OCI-LY7 (cell line): ENCODE results near the gene SLC35F1. TPM values are rescaled to one million over a fixed set of nuclear protein-coding genes. Genes with fewer than 3 reads are reported as not detected.
"Not testable (repeated sequence)": the region's sequence is repeated elsewhere in the genome, so short reads cannot be mapped to it uniquely, and the experiment has no call there.

Experiments
- BruUV-seq: library from RNA; stranded (reverse); fragments of 400-500 nt; replicated peaks from 2 replicates; lab custom pipeline; 2021; lab: Mats Ljungman, UMichigan
- CTCF ChIA-PET: fragments of 300-600 bp; sonication (Branson Sonifier 250); formaldehyde crosslinking; loops from one replicate; lab custom pipeline; 2022; ENCODE audit warnings: antibody characterized with exemption; ENCODE audit not compliant: unreplicated experiment; lab: Charles Lee
- POLR2A ChIA-PET: fragments of 300-600 bp; sonication (Branson Sonifier 250); formaldehyde crosslinking; loops from one replicate; lab custom pipeline; 2022; ENCODE audit warnings: antibody characterized with exemption; lab: Charles Lee
- DNase-seq: peaks from one replicate; pipeline ENCODE4 v3.0.0-alpha.2; 2015; ENCODE audit warnings: low spot score
- H2AFZ ChIP-seq: fragments of 200-600 bp; sonication (generic), shearing (Covaris generic); 2 replicates; pipeline ENCODE4 v1.6.1; 2014; ENCODE audit warnings: mild to moderate bottlenecking, antibody characterized with exemption, low read length, moderate library complexity
- H3K27ac ChIP-seq: fragments of 200-600 bp; sonication (generic); 2 replicates; pipeline ENCODE4 v1.5.1; 2014; ENCODE audit warnings: mixed run types, low read depth, mild to moderate bottlenecking, moderate library complexity, low read length, inconsistent platforms; ENCODE audit not compliant: poor library complexity, severe bottlenecking
- H3K36me3 ChIP-seq: fragments of 200-600 bp; sonication (generic); 2 replicates; pipeline ENCODE4 v1.6.1; 2014; ENCODE audit warnings: mild to moderate bottlenecking, antibody characterized with exemption, low read length, moderate library complexity, mixed read lengths; ENCODE audit not compliant: insufficient read depth
- H3K4me1 ChIP-seq: fragments of 200-600 bp; sonication (generic); 2 replicates; pipeline ENCODE4 v1.5.1; 2014; ENCODE audit warnings: mild to moderate bottlenecking, low read length; ENCODE audit not compliant: insufficient read depth, poor library complexity, severe bottlenecking
- H3K4me2 ChIP-seq: fragments of 200-600 bp; sonication (generic); 2 replicates; pipeline ENCODE4 v1.6.1; 2014; ENCODE audit warnings: mild to moderate bottlenecking, low read length
- H3K4me3 ChIP-seq: fragments of 200-600 bp; sonication (generic); 2 replicates; pipeline ENCODE4 v1.5.1; 2014; ENCODE audit warnings: mild to moderate bottlenecking, low read depth, low read length; ENCODE audit not compliant: poor library complexity, severe bottlenecking
- H3K79me2 ChIP-seq: fragments of 200-600 bp; sonication (generic); 2 replicates; pipeline ENCODE4 v1.6.1; 2016; ENCODE audit warnings: low read depth, mild to moderate bottlenecking, low read length, moderate library complexity, mixed read lengths; ENCODE audit not compliant: insufficient read depth
- H3K9me2 ChIP-seq: fragments of 200-600 bp; sonication (generic); 2 replicates; pipeline ENCODE4 v1.6.1; 2016; ENCODE audit warnings: mild to moderate bottlenecking, low read length, mixed read lengths; ENCODE audit not compliant: insufficient read depth
- H3K9me3 ChIP-seq: fragments of 200-600 bp; sonication (generic); 2 replicates; pipeline ENCODE4 v1.6.1; 2014; ENCODE audit warnings: mild to moderate bottlenecking, mixed run types, low read length, mixed read lengths
- H4K20me1 ChIP-seq: fragments of 200-600 bp; sonication (generic); 2 replicates; pipeline ENCODE4 v1.6.1; 2014; ENCODE audit warnings: mild to moderate bottlenecking, antibody characterized with exemption, low read length, moderate library complexity, mixed read lengths; ENCODE audit not compliant: insufficient read depth
- EZH2phosphoT487 ChIP-seq: fragments of 200-600 bp; sonication (generic); IDR thresholded peaks from 2 replicates; pipeline ENCODE4 v1.6.1; 2018; ENCODE audit warnings: low read depth, borderline replicate concordance, mild to moderate bottlenecking, mixed run types, antibody characterized with exemption, low read length, moderate library complexity, mixed read lengths
- intact Hi-C: fragments of 100-400 bp; cut with micrococcal nuclease; formaldehyde crosslinking; loops from one replicate; pipeline ENCODE4 v1.10.0; 2022; ENCODE audit not compliant: unreplicated experiment
- total RNA-seq, 2 experiments: library from RNA; depleted of rRNA in 1 of 2; stranded (reverse); fragments of >200 nt in 1 of 2; shearing (Covaris generic) in 1 of 2; gene quantifications; 2 replicates each; pipeline ENCODE4 v1.2.3, GENCODE V29; 2014 to 2022
- TF ChIP-seq, protein P1 (sequence below): fragments of 200-600 bp; sonication (generic); conservative IDR thresholded peaks from 2 replicates; pipeline ENCODE4 v1.5.1; 2014; ENCODE audit warnings: mild to moderate bottlenecking, antibody characterized with exemption, low read length, moderate library complexity, mixed read lengths

Gene SLC35F1
- total RNA-seq, 2 experiments from 2014 or later = 0.03 TPM; not detected in 1

DNA sequence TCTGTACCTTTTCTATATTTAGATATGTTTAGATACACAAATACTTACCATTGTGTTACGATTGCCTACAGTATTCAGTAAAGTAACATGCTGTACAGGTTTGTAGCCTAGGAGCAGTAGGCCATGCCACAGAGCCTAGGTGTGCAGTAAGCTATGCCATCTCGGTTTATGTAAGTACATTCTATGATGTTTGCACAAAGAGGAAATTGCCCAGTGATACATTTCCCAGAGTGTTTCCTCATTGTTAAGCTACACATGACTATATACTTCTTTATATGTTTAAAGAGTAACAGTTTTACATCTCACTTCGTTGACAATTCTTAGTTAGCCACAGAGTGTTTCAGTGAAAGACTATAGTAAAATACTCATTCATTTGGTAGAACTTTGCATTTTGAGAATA, 51.5 kb downstream of the SLC35F1 start:
- CTCF ChIA-PET = no interaction called here

DNA sequence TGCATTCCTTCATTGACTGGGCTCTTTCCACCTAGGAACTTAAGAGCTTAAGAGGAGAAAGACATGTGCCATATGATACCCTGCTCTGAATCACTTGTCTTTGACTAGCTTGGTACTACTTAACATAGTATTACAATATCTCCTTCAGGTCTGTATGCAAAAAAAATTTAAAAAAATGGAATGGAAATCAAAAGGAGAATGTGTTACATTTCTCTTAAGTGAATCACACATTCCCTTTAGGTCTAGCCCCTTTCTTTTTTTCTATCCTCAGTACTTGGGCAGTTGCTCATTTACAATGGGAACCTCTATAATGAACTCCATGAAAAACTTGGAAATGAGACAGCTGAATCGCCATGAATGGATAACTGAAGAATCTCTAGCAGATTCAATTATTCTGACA, 53.8 kb downstream of the SLC35F1 start:
- H3K79me2 ChIP-seq = no peaks in the 10 kb centered on the region
- no peaks in the 10 kb centered on the region for H3K9me2 ChIP-seq
- H3K36me3 ChIP-seq = no peaks in the 10 kb centered on the region
- intact Hi-C loops = no loop called here
- no peak overlapping the region for H3K27ac ChIP-seq
- no peaks in the 10 kb centered on the region for H3K9me3 ChIP-seq
- ChIA-PET POLR2A (interaction anchor here (1.5 kb wide), 1 partner anchor 32 kb away, joined by 3 read pairs; no protein-coding TSS in a partner anchor), CTCF (interaction anchor here (0.5 to 0.6 kb wide), 2 partner anchors 214 to 853 kb away, joined by 3 read pairs; no protein-coding TSS in a partner anchor)
- H3K4me3 ChIP-seq = no peak overlapping the region
- no peak for DNase-seq
- no peak overlapping the region for H2AFZ ChIP-seq
- H3K4me1 ChIP-seq = no peaks in the 10 kb centered on the region
- BruUV-seq = no TSS peak
- TF ChIP-seq, protein P1, sequence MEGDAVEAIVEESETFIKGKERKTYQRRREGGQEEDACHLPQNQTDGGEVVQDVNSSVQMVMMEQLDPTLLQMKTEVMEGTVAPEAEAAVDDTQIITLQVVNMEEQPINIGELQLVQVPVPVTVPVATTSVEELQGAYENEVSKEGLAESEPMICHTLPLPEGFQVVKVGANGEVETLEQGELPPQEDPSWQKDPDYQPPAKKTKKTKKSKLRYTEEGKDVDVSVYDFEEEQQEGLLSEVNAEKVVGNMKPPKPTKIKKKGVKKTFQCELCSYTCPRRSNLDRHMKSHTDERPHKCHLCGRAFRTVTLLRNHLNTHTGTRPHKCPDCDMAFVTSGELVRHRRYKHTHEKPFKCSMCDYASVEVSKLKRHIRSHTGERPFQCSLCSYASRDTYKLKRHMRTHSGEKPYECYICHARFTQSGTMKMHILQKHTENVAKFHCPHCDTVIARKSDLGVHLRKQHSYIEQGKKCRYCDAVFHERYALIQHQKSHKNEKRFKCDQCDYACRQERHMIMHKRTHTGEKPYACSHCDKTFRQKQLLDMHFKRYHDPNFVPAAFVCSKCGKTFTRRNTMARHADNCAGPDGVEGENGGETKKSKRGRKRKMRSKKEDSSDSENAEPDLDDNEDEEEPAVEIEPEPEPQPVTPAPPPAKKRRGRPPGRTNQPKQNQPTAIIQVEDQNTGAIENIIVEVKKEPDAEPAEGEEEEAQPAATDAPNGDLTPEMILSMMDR = no peak
- no peak for TF ChIP-seq EZH2phosphoT487
- no peaks in the 10 kb centered on the region for H4K20me1 ChIP-seq
- H3K4me2 ChIP-seq = no peak overlapping the region

More for the DNA sequence above, 51.5 kb downstream of the SLC35F1 start:
- no peaks in the 10 kb centered on the region for H4K20me1 ChIP-seq
- intact Hi-C loops = no loop called here
- no peak for TF ChIP-seq EZH2phosphoT487
- TF ChIP-seq, protein P1 = no peak
- no peak overlapping the region for H3K4me3 ChIP-seq
- DNase-seq = no peak
- H3K4me1 ChIP-seq = no peaks in the 10 kb centered on the region
- H3K9me3 ChIP-seq = no peaks in the 10 kb centered on the region
- no peak overlapping the region for H2AFZ ChIP-seq
- no peak overlapping the region for H3K4me2 ChIP-seq
- H3K79me2 ChIP-seq = no peaks in the 10 kb centered on the region
- no peak overlapping the region for H3K27ac ChIP-seq
- no peaks in the 10 kb centered on the region for H3K36me3 ChIP-seq
- no TSS peak for BruUV-seq
- H3K9me2 ChIP-seq = no peaks in the 10 kb centered on the region
- POLR2A ChIA-PET = interaction anchor here (1.1 kb wide), 1 partner anchor 9 kb away, joined by 3 read pairs; no protein-coding TSS in a partner anchor

DNA sequence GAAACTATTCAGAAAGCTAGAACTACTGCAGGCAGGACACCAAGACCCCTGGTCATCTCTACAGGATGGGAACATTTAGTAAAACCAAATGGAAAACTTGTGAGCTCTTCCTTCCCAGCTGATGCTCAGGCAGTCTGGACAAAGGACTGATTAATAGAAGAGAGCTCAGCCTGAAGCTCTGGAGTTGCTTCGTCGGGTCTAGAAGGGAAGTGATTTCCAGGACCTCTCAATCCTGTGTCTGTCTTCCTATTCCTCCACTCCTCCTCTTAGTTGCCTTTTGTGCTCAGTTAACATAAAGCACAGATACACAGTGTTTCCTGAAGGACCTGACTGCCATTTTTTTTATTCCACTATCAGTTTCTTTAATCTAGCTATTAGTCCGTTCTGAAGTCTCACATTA, 54.2 kb downstream of the SLC35F1 start:
- Histone ChIP-seq H4K20me1 (no peaks in the 10 kb centered on the region), H3K9me2 (no peaks in the 10 kb centered on the region), H3K27ac (no peak overlapping the region), H3K4me2 (no peak overlapping the region), H3K4me3 (no peak overlapping the region), H3K4me1 (no peaks in the 10 kb centered on the region), H3K79me2 (no peaks in the 10 kb centered on the region), H3K36me3 (no peaks in the 10 kb centered on the region), H2AFZ (no peak overlapping the region), H3K9me3 (no peaks in the 10 kb centered on the region)
- no peak for DNase-seq
- CTCF ChIA-PET = interaction anchor here (0.6 kb wide), 1 partner anchor 214 kb away, joined by 3 read pairs; no protein-coding TSS in a partner anchor
- POLR2A ChIA-PET = interaction anchor here (1.5 kb wide), 1 partner anchor 32 kb away, joined by 3 read pairs; no protein-coding TSS in a partner anchor
- intact Hi-C loops = no loop called here
- TF ChIP-seq EZH2phosphoT487 = no peak
- TF ChIP-seq, protein P1 = no peak
- BruUV-seq = no TSS peak

DNA sequence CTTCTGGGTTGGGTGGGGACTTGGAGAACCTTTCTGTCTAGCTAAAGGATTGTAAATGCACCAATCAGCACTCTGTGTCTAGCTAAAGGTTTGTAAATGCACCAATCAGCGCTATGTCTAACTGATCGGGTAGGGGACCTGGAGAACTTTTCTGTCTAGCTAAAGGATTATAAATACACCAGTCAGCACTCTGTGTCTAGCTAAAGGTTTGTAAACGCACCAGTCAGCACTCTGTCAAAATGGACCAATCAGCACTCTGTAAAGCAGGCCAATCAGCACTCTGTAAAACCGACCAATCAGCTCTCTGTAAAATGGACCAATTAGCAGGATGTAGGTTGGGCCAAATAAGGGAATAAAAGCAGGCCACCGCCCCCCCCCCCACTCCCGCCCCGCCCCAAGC, 58.7 kb downstream of the SLC35F1 start:
- H4K20me1 ChIP-seq, H3K4me1 ChIP-seq, DNase-seq, H3K9me3 ChIP-seq, BruUV-seq, H3K36me3 ChIP-seq, H3K9me2 ChIP-seq, H3K4me3 ChIP-seq, intact Hi-C loops, POLR2A ChIA-PET, H3K4me2 ChIP-seq, H2AFZ ChIP-seq, CTCF ChIA-PET, H3K79me2 ChIP-seq, H3K27ac ChIP-seq: not testable (repeated sequence)
